ES-I3 (cell line): Measurements from ENCODE around the gene RGL1.
A peak's percentile ranks its signal among the peaks of the same experiment; 100 is the strongest.
"Not testable (repeated sequence)": the region's sequence is repeated elsewhere in the genome, so short reads cannot be mapped to it uniquely, and the experiment has no call there.

Experiments
- H3K36me3 ChIP-seq: 2 replicates; pipeline ENCODE4 v1.6.1; 2013; ENCODE audit warnings: mild to moderate bottlenecking, low read length, control low read depth, moderate library complexity; ENCODE audit not compliant: insufficient read depth
- H3K4me1 ChIP-seq: 2 replicates; pipeline ENCODE4 v1.6.1; 2013; ENCODE audit warnings: mild to moderate bottlenecking, control low read depth, low read length; ENCODE audit not compliant: insufficient read depth
- H3K9ac ChIP-seq: 2 replicates; pipeline ENCODE4 v1.6.1; 2013; ENCODE audit warnings: low read depth, mild to moderate bottlenecking, low read length, moderate library complexity
- H3K9me3 ChIP-seq: 2 replicates; pipeline ENCODE4 v1.6.1; 2013; ENCODE audit warnings: mild to moderate bottlenecking, low read length, moderate library complexity; ENCODE audit not compliant: control insufficient read depth, insufficient read depth

The RGL1 gene

GRCh38 chr1:183778045-183778444 lies 26.9 kb upstream of the RGL1 start:
- Histone ChIP-seq H3K9me3 (no peaks in the 10 kb centered on the region), H3K4me1 (no peaks in the 10 kb centered on the region), H3K9ac (no peak overlapping the region), H3K36me3 (no peaks in the 10 kb centered on the region)

- H3K36me3 ChIP-seq, result no peaks in the 10 kb centered on the region
- no peaks in the 10 kb centered on the region for H3K4me1 ChIP-seq
- H3K9ac ChIP-seq, result no peak overlapping the region
- no peaks in the 10 kb centered on the region for H3K9me3 ChIP-seq
Observed at GRCh38 chr1:183778568-183779433, 26.1 kb upstream of the RGL1 start.

- H3K9me3 ChIP-seq, result no peaks in the 10 kb centered on the region
- H3K36me3 ChIP-seq, result no peaks in the 10 kb centered on the region
- H3K4me1 ChIP-seq, result no peaks in the 10 kb centered on the region
- H3K9ac ChIP-seq, result no peak overlapping the region
Observed at GRCh38 chr1:183780159-183780558, 24.8 kb upstream of the RGL1 start.

GRCh38 chr1:183780757-183781156 lies 24.2 kb upstream of the RGL1 start:
- H3K9ac ChIP-seq, result no peak overlapping the region
- no peaks in the 10 kb centered on the region for H3K4me1 ChIP-seq
- H3K36me3 ChIP-seq, result no peaks in the 10 kb centered on the region
- H3K9me3 ChIP-seq, result no peaks in the 10 kb centered on the region

- Histone ChIP-seq H3K9me3 (no peaks in the 10 kb centered on the region), H3K4me1 (no peaks in the 10 kb centered on the region), H3K9ac (no peak overlapping the region), H3K36me3 (no peaks in the 10 kb centered on the region)
Observed at GRCh38 chr1:183783342-183783741, 21.6 kb upstream of the RGL1 start.

- Histone ChIP-seq H3K36me3 (no peaks in the 10 kb centered on the region), H3K9ac (no peak overlapping the region), H3K9me3 (no peaks in the 10 kb centered on the region), H3K4me1 (no peaks in the 10 kb centered on the region)
Observed at GRCh38 chr1:183783767-183784637, 20.9 kb upstream of the RGL1 start.

GRCh38 chr1:183785921-183786320 lies 19.0 kb upstream of the RGL1 start:
- H3K9me3 ChIP-seq, H3K4me1 ChIP-seq, H3K9ac ChIP-seq, H3K36me3 ChIP-seq: not testable (repeated sequence)

- no peaks in the 10 kb centered on the region for H3K9me3 ChIP-seq
- no peaks in the 10 kb centered on the region for H3K36me3 ChIP-seq
- H3K9ac ChIP-seq, result no peak overlapping the region
- no peaks in the 10 kb centered on the region for H3K4me1 ChIP-seq
Observed at GRCh38 chr1:183787704-183788103, 17.2 kb upstream of the RGL1 start.

GRCh38 chr1:183791319-183791718 lies 13.6 kb upstream of the RGL1 start:
- Histone ChIP-seq H3K9me3 (no peaks in the 10 kb centered on the region), H3K9ac (no peak overlapping the region), H3K36me3 (no peaks in the 10 kb centered on the region), H3K4me1 (no peaks in the 10 kb centered on the region)

- no peak overlapping the region for H3K9ac ChIP-seq
- H3K36me3 ChIP-seq, result no peaks in the 10 kb centered on the region
- no peaks in the 10 kb centered on the region for H3K9me3 ChIP-seq
- no peaks in the 10 kb centered on the region for H3K4me1 ChIP-seq
Observed at GRCh38 chr1:183792300-183792699, 12.6 kb upstream of the RGL1 start.

- H3K4me1 ChIP-seq, result no peaks in the 10 kb centered on the region
- H3K36me3 ChIP-seq, result no peaks in the 10 kb centered on the region
- H3K9ac ChIP-seq, result no peak overlapping the region
- no peaks in the 10 kb centered on the region for H3K9me3 ChIP-seq
Observed at GRCh38 chr1:183794088-183794487, 10.8 kb upstream of the RGL1 start.

- Histone ChIP-seq H3K9ac (no peak overlapping the region), H3K9me3 (no peaks in the 10 kb centered on the region), H3K36me3 (no peaks in the 10 kb centered on the region), H3K4me1 (no peaks in the 10 kb centered on the region)
Observed at GRCh38 chr1:183800449-183800848, 4.5 kb upstream of the RGL1 start.

GRCh38 chr1:183801649-183802048 lies 3.3 kb upstream of the RGL1 start:
- no peaks in the 10 kb centered on the region for H3K36me3 ChIP-seq
- peaks cover 6% of the 10 kb centered on the region; the same call in 1 of the 2 replicates for H3K4me1 ChIP-seq
- H3K9me3 ChIP-seq, result no peaks in the 10 kb centered on the region
- H3K9ac ChIP-seq, result no peak overlapping the region

GRCh38 chr1:183804387-183804786 lies 533 bp upstream of the RGL1 start:
- Histone ChIP-seq H3K4me1 (peaks cover 16% of the 10 kb centered on the region; the same call in 1 of the 2 replicates), H3K9ac (peak overlapping the region; percentile 67; the same call in 1 of the 2 replicates), H3K36me3 (no peaks in the 10 kb centered on the region), H3K9me3 (no peaks in the 10 kb centered on the region)

- Histone ChIP-seq H3K9ac (no peak overlapping the region), H3K9me3 (no peaks in the 10 kb centered on the region), H3K4me1 (peaks cover 16% of the 10 kb centered on the region; the same call in 1 of the 2 replicates), H3K36me3 (no peaks in the 10 kb centered on the region)
Observed at GRCh38 chr1:183806125-183806524, 1.2 kb downstream of the RGL1 start.
